ENCODE data around the gene PSMC3IP.
"Not testable (repeated sequence)": the region's sequence is repeated elsewhere in the genome, so short reads cannot be mapped to it uniquely, and the experiment has no call there.

The PSMC3IP gene

DNA sequence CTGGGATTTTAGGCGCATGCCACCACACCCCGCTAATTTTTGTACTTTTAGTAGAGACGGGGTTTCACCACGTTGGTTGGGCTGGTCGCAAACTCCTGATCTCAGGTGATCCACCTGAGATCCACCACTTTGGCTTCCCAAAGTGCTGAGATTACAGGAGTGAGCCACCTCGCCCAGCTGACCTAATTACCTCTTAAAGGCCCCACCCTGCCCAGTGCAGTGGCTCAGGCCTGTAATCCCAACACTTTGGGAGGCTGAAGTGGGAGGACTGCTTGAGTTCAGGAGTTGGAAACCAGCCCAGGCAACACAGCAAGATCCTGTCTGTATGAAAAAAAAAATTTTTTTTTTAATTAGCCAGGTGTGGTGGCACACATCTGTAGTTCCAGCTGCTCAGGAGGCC lies 18.5 kb downstream of the PSMC3IP start:
- DNase-seq = no peak

DNA sequence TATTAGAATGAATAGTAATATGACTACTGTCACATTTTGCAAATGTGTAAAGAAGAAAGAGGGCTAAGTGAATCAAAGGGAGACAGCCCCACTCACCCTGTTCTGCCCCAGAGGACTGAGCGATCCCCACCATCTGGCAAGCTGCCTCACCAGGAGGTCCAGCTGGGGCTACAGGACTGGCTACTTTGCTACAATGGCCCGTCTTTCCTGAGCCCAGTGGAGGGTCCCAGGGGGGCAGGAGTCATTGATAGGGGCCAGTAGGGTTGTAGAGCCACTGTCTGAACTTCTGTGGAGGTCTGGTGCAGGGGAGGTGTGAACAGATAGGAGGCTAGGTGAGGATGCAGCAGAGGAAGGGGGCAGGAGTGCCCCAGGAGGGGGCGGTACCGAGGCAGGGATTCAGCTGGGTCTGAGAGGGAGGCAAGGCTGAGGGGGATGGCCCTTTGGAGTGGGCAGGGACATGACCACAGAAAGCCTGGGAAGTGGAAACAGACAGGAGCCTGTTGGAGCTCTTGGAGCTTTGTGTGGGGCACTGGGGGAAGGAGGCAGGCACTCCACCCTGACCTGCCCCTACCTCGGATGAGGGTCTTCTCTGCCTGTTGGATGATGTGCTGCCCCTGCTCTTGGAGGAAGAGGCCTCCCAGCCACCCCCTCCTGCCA lies 21.4 kb downstream of the PSMC3IP start:
- DNase-seq = not testable (repeated sequence)

DNA sequence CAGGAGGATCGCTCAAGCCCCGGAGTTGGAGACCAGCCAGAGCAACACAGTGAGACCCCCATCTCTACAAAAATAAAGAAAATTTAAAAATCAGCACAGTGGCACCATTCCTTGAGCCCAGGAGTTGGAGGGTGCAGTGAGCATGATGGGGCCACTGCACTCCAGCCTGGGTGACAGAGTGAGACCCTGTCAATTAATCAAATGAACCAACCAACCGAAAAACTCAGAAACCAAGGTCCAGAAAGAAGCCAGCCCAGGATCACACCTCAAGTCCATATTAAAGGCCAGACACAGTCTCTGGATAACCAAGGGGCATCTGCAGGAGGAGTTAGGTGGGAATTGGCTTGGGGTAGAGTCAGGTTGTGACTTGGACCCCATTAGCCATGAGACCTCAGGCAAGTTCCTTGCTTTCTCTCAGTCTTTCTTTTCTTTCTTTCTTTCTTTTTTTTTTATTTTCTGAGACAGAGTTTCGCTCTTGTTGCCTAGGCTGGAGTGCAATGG lies 22.4 kb downstream of the PSMC3IP start:
- no peak for DNase-seq

DNA sequence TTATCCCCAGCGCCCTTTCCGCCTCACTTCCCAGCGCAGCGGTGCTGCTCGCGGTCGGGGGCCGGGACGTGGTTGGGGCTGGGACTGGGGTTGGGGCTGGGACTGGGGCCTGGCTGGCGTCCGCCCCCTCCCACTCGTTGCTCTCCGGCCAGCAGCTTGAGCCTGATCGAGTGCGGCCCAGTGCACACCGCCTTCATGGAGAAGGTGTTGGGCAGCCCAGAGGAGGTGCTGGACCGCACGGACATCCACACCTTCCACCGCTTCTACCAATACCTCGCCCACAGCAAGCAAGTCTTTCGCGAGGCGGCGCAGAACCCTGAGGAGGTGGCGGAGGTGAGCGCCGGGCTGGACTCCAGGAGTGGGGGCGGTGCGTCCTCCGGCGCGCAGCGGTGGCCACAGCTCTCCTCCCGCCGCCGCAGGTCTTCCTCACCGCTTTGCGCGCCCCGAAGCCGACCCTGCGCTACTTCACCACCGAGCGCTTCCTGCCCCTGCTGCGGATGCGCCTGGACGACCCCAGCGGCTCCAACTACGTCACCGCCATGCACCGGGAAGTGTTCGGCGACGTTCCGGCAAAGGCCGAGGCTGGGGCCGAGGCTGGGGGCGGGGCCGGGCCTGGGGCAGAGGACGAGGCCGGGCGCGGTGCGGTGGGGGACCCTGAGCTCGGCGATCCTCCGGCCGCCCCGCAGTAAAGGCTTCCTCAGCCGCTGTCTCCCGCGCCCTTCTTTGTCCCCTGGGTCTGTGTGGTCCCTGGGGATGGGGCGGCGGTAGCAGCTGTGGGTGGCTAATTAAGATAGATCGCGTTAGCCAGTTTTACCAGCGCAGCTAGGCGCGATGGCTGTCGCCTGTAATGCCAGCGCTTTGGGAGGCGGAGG lies 23.0 kb downstream of the PSMC3IP start:
- peak; percentile 83 for DNase-seq

DNA sequence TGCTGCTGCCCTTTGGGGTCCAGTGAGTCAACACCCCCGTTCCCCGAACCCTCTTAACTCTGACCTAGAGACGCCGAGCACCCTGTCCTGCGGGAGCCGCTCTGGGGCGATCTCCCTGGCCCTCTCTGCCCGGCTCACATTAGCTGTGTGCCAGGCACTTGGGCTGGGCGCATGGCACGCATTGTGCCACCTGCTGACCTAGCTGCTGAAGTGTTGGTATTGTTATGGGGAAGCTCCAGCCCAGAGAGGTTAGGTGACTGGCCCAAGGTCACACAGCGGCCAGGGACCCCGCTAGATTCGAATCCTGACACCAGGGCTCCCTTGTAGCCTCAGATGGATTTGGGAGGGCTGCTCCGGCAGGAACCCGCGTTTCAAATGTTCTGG lies 23.7 kb downstream of the PSMC3IP start:
- DNase-seq = no peak

DNA sequence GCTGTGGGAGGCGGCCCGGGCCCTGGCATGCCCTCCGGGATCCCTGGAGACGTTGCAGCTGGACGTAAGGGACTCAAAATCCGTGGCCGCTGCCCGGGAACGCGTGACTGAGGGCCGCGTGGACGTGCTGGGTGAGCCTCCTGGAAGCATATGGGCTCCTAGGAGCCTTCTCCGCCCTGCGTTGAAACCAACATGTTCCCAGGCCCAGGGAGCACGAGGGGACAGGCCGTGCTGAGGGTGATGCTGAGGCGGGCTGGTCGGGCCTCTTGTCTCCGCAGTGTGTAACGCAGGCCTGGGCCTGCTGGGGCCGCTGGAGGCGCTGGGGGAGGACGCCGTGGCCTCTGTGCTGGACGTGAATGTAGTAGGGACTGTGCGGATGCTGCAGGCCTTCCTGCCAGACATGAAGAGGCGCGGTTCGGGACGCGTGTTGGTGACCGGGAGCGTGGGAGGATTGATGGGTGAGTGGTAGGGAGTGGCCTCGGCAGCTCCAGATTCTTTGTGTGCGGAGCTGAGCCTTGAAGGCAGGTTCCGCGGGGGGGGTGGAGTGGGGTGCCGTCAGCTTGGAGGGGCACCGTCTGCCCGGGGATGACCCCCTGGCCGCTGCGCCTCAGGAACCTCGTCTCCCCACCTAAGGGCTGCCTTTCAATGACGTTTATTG lies 24.2 kb downstream of the PSMC3IP start:
- no peak for DNase-seq

DNA sequence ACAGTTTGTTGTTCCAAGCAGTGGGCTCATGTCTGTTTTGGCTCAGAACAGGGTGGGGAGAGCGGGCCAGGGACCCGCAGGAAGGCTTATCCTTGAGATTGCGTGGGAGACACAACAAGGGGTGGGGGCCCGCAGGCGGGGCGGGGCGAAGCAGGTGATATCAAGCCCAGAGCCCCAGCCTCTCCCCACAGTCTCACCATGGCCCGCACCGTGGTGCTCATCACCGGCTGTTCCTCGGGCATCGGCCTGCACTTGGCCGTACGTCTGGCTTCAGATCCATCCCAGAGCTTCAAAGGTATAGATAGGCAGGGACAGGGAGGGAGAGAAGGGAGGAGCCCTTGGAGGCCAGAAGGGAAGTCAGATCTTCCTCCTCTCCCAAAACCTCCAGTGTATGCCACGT lies 24.8 kb downstream of the PSMC3IP start, which contains the start of gene HSD17B1:
Gene HSD17B1, plus strand, starts transcription at position 188 of the 400 bp plus-strand sequence. Its CDS starts 11 bp downstream, at position 199.
- not testable (repeated sequence) for DNase-seq

DNA sequence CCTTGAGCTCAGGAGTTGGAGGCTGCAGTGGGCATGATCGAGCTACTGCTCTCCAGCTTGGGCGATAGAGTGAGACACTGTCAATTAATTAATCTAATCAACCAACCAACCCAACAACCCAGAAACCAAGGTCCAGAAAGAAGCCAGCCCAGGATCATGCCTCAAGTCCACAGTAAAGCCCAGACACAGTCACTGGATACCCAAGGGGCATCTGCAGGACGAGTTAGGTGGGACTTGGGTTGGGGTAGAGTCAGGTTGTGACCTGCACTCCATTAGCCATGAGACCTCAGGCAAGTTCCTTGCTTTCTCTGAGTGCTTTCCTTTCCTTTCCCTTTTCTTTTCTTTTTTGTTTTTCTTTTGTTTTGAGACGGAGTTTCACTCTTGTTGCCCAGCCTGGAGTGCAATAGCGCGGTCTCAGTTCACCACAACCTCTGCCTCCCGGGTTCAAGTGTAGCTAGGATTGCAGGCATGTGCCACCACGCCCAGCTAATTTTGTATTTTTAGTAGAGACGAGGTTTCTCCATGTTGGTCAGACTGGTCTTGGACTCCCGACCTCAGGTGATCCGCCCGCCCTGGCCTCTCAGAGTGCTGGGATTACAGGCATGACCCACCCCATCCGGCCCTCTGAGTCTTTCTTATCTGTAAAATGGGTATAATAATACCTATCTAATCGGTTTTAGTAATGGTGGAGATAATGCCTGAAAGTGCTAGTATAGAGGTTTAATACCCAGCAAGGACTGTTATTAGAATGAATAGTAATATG lies 28.4 kb downstream of the PSMC3IP start:
- DNase-seq = no peak

DNA sequence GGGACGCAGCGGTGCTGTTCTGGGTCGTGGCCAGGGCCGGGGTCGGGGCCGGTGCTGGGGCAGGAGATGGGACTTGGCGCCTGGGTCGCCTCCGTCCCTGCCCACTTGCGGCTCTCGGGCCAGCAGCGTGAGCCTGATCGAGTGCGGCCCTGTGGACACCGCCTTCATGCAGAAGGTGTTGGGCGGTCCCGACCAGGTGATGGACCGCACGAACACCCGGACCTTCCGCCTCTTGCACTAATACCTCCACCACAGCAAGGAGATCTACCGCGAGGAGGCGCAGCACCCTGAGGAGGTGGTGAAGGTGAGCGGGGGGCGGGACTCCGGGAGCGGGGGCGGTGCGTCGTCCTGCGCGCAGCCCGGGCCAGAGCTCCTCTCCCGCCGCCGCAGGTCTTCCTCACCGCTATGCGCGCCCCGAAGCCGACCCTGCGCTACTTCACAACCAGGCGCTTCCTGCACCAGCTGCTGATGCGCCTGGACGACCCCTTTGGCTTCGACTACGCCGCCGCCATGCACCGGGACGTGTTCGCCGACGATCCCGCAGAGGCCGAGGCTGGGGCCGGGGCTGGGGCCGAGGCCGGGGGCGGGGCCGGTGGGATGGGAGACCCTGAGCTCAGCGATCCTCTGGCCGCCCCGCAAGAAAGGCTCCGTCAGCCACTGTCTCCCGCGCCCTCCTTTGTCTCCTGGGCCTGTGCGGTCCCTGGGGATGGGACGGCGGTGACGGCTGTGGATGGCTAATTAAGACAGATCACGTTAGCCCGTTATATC lies 29.3 kb downstream of the PSMC3IP start:
- peak; percentile 82 for DNase-seq

DNA sequence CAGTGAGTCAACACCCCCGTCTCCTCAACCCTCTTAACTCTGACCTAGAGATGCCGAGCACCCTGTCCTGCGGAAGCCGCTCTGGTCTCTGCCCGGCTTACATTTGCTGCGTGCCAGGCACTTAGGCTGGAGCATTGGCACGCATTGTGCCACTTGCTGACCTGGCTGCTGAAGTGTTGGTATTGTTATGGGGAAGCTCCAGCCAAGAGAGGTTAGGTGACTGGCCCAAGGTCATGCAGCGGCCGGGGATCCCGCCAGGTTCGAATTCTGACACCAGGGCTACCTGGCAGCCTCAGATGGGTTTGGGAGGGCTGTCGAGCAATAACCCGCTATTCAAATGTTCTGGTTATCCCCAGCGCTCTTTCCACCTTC lies 29.8 kb downstream of the PSMC3IP start:
- no peak for DNase-seq

DNA sequence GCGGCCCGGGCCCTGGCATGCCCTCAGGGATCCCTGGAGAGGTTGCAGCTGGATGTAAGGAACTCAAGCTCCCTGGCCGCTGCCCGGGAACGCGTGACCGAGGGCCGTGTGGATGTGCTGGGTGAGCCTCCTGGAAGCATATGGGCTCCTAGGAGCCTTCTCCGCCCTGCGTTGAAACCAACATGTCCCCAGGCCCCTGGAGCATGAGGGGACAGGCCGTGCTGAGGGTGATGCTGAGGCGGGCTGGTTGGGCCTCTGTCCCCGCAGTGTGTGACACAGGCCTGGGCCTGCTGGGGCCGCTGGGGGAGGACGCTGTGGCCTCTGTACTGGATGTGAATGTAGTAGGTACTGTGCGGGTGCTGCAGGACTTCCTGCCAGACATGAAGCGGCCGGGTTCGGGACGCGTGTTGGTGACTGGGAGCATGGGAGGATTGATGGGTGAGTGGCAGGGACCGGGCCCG lies 30.5 kb downstream of the PSMC3IP start:
- no peak for DNase-seq

DNA sequence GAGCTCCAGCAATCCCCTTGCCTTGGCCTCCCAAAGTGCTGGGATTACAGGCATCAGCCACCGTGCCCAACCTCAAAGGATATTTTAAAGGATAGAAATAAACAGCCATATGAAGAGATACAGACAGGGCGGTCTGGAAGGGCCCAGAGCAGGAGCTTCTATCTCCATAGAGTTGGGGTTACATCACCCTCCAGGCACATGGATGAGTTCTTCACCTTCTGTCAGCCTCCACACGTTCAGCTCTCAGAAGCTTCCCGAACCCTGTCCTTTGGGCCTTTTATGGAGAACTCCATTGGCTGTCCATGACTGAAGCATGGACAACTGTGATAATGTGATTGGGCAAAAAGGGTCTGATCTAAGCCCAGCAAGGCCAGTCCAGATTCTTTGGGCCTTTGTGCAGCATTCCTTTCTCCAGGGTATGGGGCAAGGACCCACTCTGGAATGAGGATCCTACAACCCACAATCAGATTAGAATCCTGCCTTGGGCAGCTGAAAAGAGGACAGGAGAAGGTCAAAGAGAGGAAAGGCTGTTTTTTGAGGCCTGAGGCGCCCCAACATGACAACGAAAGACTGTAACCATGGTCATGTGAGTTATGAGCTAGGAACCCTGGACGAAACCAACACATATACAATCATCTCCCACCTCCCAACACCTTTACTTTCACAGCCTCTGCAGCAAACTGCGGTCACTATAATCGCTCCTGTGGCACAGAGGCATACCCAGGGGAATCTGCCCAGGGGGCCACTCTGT lies 31.6 kb downstream of the PSMC3IP start:
- not testable (repeated sequence) for DNase-seq

DNA sequence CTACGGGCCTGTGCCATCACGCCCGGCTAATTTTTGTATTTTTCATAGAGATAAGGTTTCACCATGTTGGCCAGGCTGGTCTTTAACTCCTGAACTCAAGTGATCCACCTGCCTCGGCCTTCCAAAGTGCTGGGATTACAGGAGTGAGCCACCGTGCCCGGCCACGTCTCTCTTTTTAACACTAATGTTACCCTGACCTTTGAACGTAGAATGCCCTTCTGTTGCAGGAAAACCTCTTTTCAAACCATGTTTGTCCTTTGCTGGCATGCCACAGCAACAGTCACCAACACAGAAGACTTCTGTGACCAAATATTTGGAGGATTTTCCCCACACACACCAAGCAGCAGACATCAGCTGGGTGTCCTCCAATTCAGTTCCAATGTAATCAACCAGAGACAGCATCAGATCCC lies 32.6 kb downstream of the PSMC3IP start:
- DNase-seq = no peak

DNA sequence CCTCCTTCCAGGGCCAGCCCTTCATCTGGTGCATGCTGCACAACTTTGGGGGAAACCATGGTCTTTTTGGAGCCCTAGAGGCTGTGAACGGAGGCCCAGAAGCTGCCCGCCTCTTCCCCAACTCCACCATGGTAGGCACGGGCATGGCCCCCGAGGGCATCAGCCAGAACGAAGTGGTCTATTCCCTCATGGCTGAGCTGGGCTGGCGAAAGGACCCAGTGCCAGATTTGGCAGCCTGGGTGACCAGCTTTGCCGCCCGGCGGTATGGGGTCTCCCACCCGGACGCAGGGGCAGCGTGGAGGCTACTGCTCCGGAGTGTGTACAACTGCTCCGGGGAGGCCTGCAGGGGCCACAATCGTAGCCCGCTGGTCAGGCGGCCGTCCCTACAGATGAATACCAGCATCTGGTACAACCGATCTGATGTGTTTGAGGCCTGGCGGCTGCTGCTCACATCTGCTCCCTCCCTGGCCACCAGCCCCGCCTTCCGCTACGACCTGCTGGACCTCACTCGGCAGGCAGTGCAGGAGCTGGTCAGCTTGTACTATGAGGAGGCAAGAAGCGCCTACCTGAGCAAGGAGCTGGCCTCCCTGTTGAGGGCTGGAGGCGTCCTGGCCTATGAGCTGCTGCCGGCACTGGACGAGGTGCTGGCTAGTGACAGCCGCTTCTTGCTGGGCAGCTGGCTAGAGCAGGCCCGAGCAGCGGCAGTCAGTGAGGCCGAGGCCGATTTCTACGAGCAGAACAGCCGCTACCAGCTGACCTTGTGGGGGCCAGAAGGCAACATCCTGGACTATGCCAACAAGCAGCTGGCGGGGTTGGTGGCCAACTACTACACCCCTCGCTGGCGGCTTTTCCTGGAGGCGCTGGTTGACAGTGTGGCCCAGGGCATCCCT lies 34.1 kb downstream of the PSMC3IP start:
- no peak for DNase-seq

DNA sequence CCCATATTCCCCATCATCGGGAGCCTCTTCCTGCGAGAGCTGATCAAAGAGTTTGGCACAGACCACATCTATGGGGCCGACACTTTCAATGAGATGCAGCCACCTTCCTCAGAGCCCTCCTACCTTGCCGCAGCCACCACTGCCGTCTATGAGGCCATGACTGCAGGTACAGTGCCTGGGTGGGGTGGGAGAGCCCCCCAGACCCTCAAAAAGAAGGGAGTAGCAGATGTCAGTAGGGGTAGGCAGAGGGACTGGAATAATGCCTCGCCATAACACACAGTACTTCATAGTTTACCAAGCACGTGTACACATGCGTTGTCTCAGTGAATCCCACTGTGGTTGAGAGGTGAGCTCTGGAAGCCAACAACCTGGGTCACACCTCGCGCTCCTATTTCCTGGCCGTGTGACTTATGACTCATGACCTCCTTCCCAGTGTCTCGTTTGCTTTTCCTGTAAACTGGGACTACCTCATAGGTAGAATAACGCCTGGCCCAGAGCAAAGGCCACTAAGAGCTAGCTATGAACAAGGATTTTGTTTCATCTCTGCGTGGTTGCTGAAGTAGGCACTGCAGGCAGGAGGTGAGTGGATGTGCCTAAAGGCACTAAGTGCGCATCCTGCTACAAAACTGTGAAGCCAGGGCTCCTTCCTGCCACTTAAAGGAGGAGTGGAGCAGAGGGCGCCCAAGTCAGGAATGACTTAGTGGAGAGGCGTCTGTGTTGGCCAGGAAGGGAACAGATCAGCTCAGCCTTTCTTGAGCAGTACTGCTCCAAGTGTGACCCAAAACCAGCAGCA lies 36.3 kb downstream of the PSMC3IP start:
- DNase-seq = peak; percentile 22

DNA sequence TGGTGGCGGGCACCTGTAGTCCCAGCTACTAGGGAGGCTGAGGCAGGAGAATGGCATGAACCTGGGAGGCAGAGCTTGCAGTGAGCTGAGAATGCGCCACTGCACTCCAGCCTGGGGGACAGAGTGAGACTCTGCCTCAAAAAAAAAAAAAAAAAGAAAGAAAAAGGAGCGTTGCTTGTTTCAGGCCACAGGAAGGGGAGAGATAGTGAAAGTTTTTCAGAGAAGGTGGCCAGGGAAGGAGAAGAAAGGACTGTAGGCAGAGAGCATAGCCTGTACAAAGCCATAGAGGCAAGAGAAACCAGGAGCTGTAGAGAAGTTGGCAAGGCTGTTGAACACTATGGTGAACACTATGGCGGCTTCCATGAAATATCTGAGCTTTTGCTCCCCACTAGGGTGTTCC lies 37.0 kb downstream of the PSMC3IP start:
- not testable (repeated sequence) for DNase-seq

DNA sequence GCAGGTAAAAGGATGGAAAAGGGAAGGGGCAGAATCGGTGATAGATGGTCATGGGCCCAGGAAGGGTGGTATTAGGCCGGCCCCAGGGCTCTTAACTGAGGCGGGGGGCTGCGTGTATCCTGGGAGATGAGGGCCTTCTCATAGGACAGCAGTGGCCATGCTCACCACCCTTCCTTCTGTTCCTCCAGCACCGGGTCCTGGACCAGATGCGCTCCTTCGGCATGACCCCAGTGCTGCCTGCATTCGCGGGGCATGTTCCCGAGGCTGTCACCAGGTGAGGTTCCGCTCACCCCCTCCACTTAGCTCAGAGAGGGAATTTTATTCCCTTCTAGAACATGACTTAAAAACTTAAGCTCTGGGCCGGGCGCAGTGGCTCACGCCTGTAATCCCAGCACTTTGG lies 39.0 kb downstream of the PSMC3IP start:
- DNase-seq = no peak

DNA sequence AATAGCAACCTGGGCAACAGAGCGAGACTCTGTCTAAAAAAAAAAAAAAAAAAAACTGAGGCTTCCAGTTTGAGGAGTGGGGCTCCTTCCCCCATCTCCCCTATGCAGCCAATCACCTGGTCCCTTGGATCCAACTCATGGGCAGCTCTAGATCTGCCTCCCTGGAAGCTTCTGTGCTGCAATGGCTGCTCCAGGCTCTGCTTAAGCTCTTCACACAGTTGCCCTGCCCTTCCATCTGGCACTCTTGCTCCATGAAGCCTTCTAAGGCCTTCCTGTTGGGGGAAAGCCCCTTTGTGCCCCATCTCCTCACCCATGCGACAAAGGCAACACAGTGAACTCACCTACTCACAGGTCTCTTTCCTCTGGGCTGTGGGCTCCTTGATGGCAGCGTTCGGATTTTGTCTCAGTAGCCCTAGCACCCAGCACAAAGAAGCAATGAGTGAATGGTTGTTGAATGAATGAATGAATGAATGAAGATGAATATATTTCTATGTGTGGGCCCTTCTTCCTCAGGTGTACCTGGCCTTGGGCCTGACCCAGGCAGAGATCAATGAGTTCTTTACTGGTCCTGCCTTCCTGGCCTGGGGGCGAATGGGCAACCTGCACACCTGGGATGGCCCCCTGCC lies 39.6 kb downstream of the PSMC3IP start:
- no peak for DNase-seq

Measured in CD4-positive, alpha-beta T cell treated with Interleukin-10 for 1 hour (primary cell).